ENCODE results near the gene ANKRD39. TPM values are rescaled to one million over a fixed set of nuclear protein-coding genes. Genes with fewer than 3 reads are reported as not detected.

Gene ANKRD39
- polyA plus RNA-seq, 3 donors: 7.9 to 9.0 (median 8.2) TPM

- no peak for DNase-seq (ENCODE audit: low read depth in 3 of 3, low spot score in 2 of 3)
Observed at GRCh38 chr2:96859681-96860064, 1.9 kb upstream of the ANKRD39 start.

GRCh38 chr2:96859099-96859649 is 1.4 kb upstream of the ANKRD39 start:
- no peak for DNase-seq (ENCODE audit: low read depth in 3 of 3, low spot score in 2 of 3)

- DNase-seq (ENCODE audit: low read depth in 3 of 3, low spot score in 2 of 3): no peak
Observed at GRCh38 chr2:96856776-96857666, 795 bp downstream of the ANKRD39 start.

GRCh38 chr2:96853321-96853720 is 4.5 kb downstream of the ANKRD39 start:
- no peak for DNase-seq (ENCODE audit: low read depth in 3 of 3, low spot score in 2 of 3)

GRCh38 chr2:96852667-96853066 is 5.1 kb downstream of the ANKRD39 start:
- no peak for DNase-seq (ENCODE audit: low read depth in 3 of 3, low spot score in 2 of 3)

GRCh38 chr2:96848264-96848663 is 9.6 kb downstream of the ANKRD39 start:
- no peak for DNase-seq (ENCODE audit: low read depth in 3 of 3, low spot score in 2 of 3)

- no peak for DNase-seq (ENCODE audit: low read depth in 3 of 3, low spot score in 2 of 3)
Observed at GRCh38 chr2:96847586-96847985, 10.2 kb downstream of the ANKRD39 start.

- no peak for DNase-seq (ENCODE audit: low read depth in 3 of 3, low spot score in 2 of 3)
Observed at GRCh38 chr2:96846825-96847224, 11.0 kb downstream of the ANKRD39 start.

GRCh38 chr2:96844405-96844808 is 13.4 kb downstream of the ANKRD39 start:
- DNase-seq (ENCODE audit: low read depth in 3 of 3, low spot score in 2 of 3): no peak

- DNase-seq (ENCODE audit: low read depth in 3 of 3, low spot score in 2 of 3): no peak
Observed at GRCh38 chr2:96843538-96844268, 14.1 kb downstream of the ANKRD39 start, which contains the start of gene ANKRD23. Gene ANKRD23 (minus strand): TSS chr2:96844021. CDS start chr2:96843992, 29 bp downstream.

- DNase-seq (ENCODE audit: low read depth in 3 of 3, low spot score in 2 of 3): no peak
Observed at GRCh38 chr2:96842600-96842999, 15.2 kb downstream of the ANKRD39 start.

- DNase-seq (ENCODE audit: low read depth in 3 of 3, low spot score in 2 of 3): no peak
Observed at GRCh38 chr2:96841701-96842495, 15.9 kb downstream of the ANKRD39 start.

GRCh38 chr2:96839875-96840850 is 17.7 kb downstream of the ANKRD39 start:
- no peak for DNase-seq (ENCODE audit: low read depth in 3 of 3, low spot score in 2 of 3)

- DNase-seq (ENCODE audit: low read depth in 3 of 3, low spot score in 2 of 3): no peak
Observed at GRCh38 chr2:96839293-96839874, 18.4 kb downstream of the ANKRD39 start.

- no peak for DNase-seq (ENCODE audit: low read depth in 3 of 3, low spot score in 2 of 3)
Observed at GRCh38 chr2:96838345-96839292, 19.2 kb downstream of the ANKRD39 start.

- DNase-seq (ENCODE audit: low read depth in 3 of 3, low spot score in 2 of 3): no peak
Observed at GRCh38 chr2:96837575-96837974, 20.2 kb downstream of the ANKRD39 start.

GRCh38 chr2:96835830-96836229 is 22.0 kb downstream of the ANKRD39 start:
- DNase-seq (ENCODE audit: low read depth in 3 of 3, low spot score in 2 of 3): no peak
